GM18519 (cell line): Measurements from ENCODE around the gene EHD1.
A peak's percentile ranks its signal among the peaks of the same experiment; 100 is the strongest.

Source experiments
- ATAC-seq: cut with Tn5 transposase; IDR thresholded peaks from one replicate; pipeline ENCODE4 v1.9.1; 2021; ENCODE audit warnings: mild to moderate bottlenecking, moderate library complexity; ENCODE audit not compliant: unreplicated experiment, low FRiP score

The EHD1 gene

GRCh38 chr11:64878494-64879243 is at the start of gene EHD1:
EHD1 (minus strand) TSS chr11:64878621; CDS start chr11:64878464, 157 bp downstream.
- ATAC-seq: peak; percentile 59

- no peak for ATAC-seq
Observed at GRCh38 chr11:64926689-64927088, 48.3 kb upstream of the EHD1 start.

- ATAC-seq: no peak
Observed at GRCh38 chr11:64925536-64926436, 47.4 kb upstream of the EHD1 start.

GRCh38 chr11:64924910-64925284 is 46.5 kb upstream of the EHD1 start:
- ATAC-seq: no peak

GRCh38 chr11:64923944-64924909 is 45.8 kb upstream of the EHD1 start, which contains the start of gene PPP2R5B:
PPP2R5B (plus strand) TSS chr11:64924689; CDS start chr11:64925735, 1,046 bp downstream.
- ATAC-seq: peak; percentile 41

- ATAC-seq: no peak
Observed at GRCh38 chr11:64923151-64923661, 44.8 kb upstream of the EHD1 start.

GRCh38 chr11:64921384-64921783 is 43.0 kb upstream of the EHD1 start:
- ATAC-seq: no peak

GRCh38 chr11:64920124-64920523 is 41.7 kb upstream of the EHD1 start:
- ATAC-seq: no peak

- no peak for ATAC-seq
Observed at GRCh38 chr11:64919627-64920026, 41.2 kb upstream of the EHD1 start.

GRCh38 chr11:64918017-64918416 is 39.6 kb upstream of the EHD1 start:
- no peak for ATAC-seq

GRCh38 chr11:64917663-64917995 is 39.2 kb upstream of the EHD1 start:
- ATAC-seq: no peak

GRCh38 chr11:64916775-64917662 is 38.6 kb upstream of the EHD1 start, which contains the start of gene ATG2A:
ATG2A (minus strand) TSS chr11:64917209; CDS start chr11:64917135, 74 bp downstream.
- ATAC-seq: peak; percentile 82

- ATAC-seq: no peak
Observed at GRCh38 chr11:64916040-64916774, 37.8 kb upstream of the EHD1 start.

GRCh38 chr11:64915376-64915887 is 37.0 kb upstream of the EHD1 start:
- ATAC-seq: no peak

GRCh38 chr11:64914123-64914522 is 35.7 kb upstream of the EHD1 start:
- no peak for ATAC-seq

GRCh38 chr11:64913171-64913727 is 34.8 kb upstream of the EHD1 start:
- ATAC-seq: no peak

GRCh38 chr11:64911689-64912088 is 33.3 kb upstream of the EHD1 start:
- no peak for ATAC-seq

GRCh38 chr11:64911142-64911541 is 32.7 kb upstream of the EHD1 start:
- ATAC-seq: no peak
